HEK293 (cell line): ENCODE measurements around the gene ZNF883.

Experiments used
- CTCF ChIA-PET: fragments of 350-600 bp; formaldehyde crosslinking; extraction: SDS; loops from one replicate; lab custom pipeline; 2021; ENCODE audit warnings: antibody characterized with exemption; lab: Yijun Ruan, JAX
- POLR2A ChIA-PET: fragments of 300-600 bp; formaldehyde crosslinking; extraction: SDS; loops from one replicate; lab custom pipeline; 2020; ENCODE audit warnings: antibody characterized with exemption, inconsistent platforms; lab: Yijun Ruan, JAX
- H3K27ac ChIP-seq: fragments of 200-500 bp; sonication (Bioruptor generic); 2 replicates; pipeline ENCODE4 v1.5.1; 2014; ENCODE audit warnings: low read depth, low read length, control low read depth, inconsistent platforms; ENCODE audit errors: extremely low read depth
- H3K36me3 ChIP-seq, 2 experiments: fragments of 200-500 bp in 1 of 2; sonication (Bioruptor generic) in 1 of 2; 1 replicate in 1 of 2; 2 replicates in 1 of 2; pipeline ENCODE4 v1.5.1; 2014 to 2017; ENCODE audit warnings: inconsistent platforms in 2 of 2, low read length in 2 of 2; ENCODE audit not compliant: control insufficient read depth in 2 of 2, insufficient read depth in 1 of 2
- H3K4me1 ChIP-seq: fragments of 200-500 bp; sonication (Bioruptor generic); 2 replicates; pipeline ENCODE4 v1.5.1; 2014; ENCODE audit warnings: mild to moderate bottlenecking, low read length, inconsistent platforms; ENCODE audit not compliant: control insufficient read depth, insufficient read depth
- H3K4me3 ChIP-seq: 2 replicates; pipeline ENCODE4 v1.5.1; 2011; ENCODE audit warnings: low read depth, mild to moderate bottlenecking, control low read depth, low read length, moderate library complexity
- H3K9me3 ChIP-seq: fragments of 200-500 bp; sonication (Bioruptor generic); 2 replicates; pipeline ENCODE4 v1.5.1; 2014; ENCODE audit warnings: low read depth, low read length, inconsistent platforms; ENCODE audit not compliant: control insufficient read depth, insufficient read depth
- HIC1 ChIP-seq: fragments of 450-650 bp; formaldehyde crosslinking; IDR thresholded peaks from 2 replicates; pipeline ENCODE4 v1.5.1; 2016; ENCODE audit warnings: missing biosample characterization, missing genetic modification characterization
- KLF16 ChIP-seq: fragments of 450-650 bp; formaldehyde crosslinking; IDR thresholded peaks from 2 replicates; pipeline ENCODE4 v1.5.1; 2017; ENCODE audit warnings: missing biosample characterization, missing genetic modification characterization
- TRIM28 ChIP-seq: IDR thresholded peaks from 2 replicates; pipeline ENCODE4 v1.6.1; 2011; ENCODE audit warnings: low read length, control low read depth, borderline replicate concordance
- ZBTB6 ChIP-seq: fragments of 450-650 bp; formaldehyde crosslinking; IDR thresholded peaks from 2 replicates; pipeline ENCODE4 v1.5.1; 2017; ENCODE audit warnings: missing biosample characterization, missing genetic modification characterization
- ZIC2 ChIP-seq: fragments of 450-650 bp; formaldehyde crosslinking; IDR thresholded peaks from 2 replicates; pipeline ENCODE4 v1.5.1; 2016; ENCODE audit warnings: missing biosample characterization, missing genetic modification characterization
- ZNF121 ChIP-seq: fragments of 450-650 bp; formaldehyde crosslinking; IDR thresholded peaks from 2 replicates; pipeline ENCODE4 v1.5.1; 2016; ENCODE audit warnings: missing biosample characterization, missing genetic modification characterization
- ZNF140 ChIP-seq: fragments of 450-650 bp; formaldehyde crosslinking; IDR thresholded peaks from 2 replicates; pipeline ENCODE4 v1.5.1; 2016; ENCODE audit warnings: missing biosample characterization, missing genetic modification characterization
- ZNF146 ChIP-seq: fragments of 450-650 bp; formaldehyde crosslinking; IDR thresholded peaks from 2 replicates; pipeline ENCODE4 v1.5.1; 2016; ENCODE audit warnings: missing biosample characterization, missing genetic modification characterization
- ZNF155 ChIP-seq: fragments of 450-650 bp; formaldehyde crosslinking; IDR thresholded peaks from 2 replicates; pipeline ENCODE4 v1.5.1; 2016; ENCODE audit warnings: missing biosample characterization, missing genetic modification characterization
- ZNF174 ChIP-seq: fragments of 450-650 bp; formaldehyde crosslinking; IDR thresholded peaks from 2 replicates; pipeline ENCODE4 v1.5.0; 2017; ENCODE audit warnings: missing biosample characterization, mild to moderate bottlenecking, missing genetic modification characterization
- ZNF416 ChIP-seq: fragments of 450-650 bp; formaldehyde crosslinking; IDR thresholded peaks from 2 replicates; pipeline ENCODE4 v1.5.1; 2016; ENCODE audit warnings: missing biosample characterization, missing genetic modification characterization
- ZNF558 ChIP-seq: fragments of 450-650 bp; formaldehyde crosslinking; IDR thresholded peaks from 2 replicates; pipeline ENCODE4 v1.5.1; 2016; ENCODE audit warnings: missing biosample characterization, missing genetic modification characterization
- ZNF654 ChIP-seq: fragments of 450-650 bp; formaldehyde crosslinking; IDR thresholded peaks from 2 replicates; pipeline ENCODE4 v1.5.1; 2016; ENCODE audit warnings: low read depth, missing biosample characterization, missing genetic modification characterization
- ZNF777 ChIP-seq: fragments of 450-650 bp; formaldehyde crosslinking; IDR thresholded peaks from 2 replicates; pipeline ENCODE4 v1.5.1; 2017; ENCODE audit warnings: missing biosample characterization, missing genetic modification characterization, borderline replicate concordance
- ZNF830 ChIP-seq: fragments of 450-650 bp; IDR thresholded peaks from 2 replicates; pipeline ENCODE4 v1.5.0; 2018; ENCODE audit warnings: missing biosample characterization, missing genetic modification characterization, low read depth, mild to moderate bottlenecking, moderate library complexity
- ZNF837 ChIP-seq: fragments of 450-650 bp; formaldehyde crosslinking; IDR thresholded peaks from 2 replicates; pipeline ENCODE4 v1.5.1; 2016; ENCODE audit warnings: missing biosample characterization, missing genetic modification characterization
- TF ChIP-seq, protein P1 (sequence below): fragments of 450-650 bp; formaldehyde crosslinking; IDR thresholded peaks from 2 replicates; pipeline ENCODE4 v1.5.1; 2016; ENCODE audit warnings: missing biosample characterization, missing genetic modification characterization
- TF ChIP-seq, protein P2 (sequence below): fragments of 450-650 bp; IDR thresholded peaks from 2 replicates; pipeline ENCODE4 v1.5.1; 2018; ENCODE audit warnings: missing biosample characterization, missing genetic modification characterization

The ZNF883 gene

GRCh38 chr9:112917047-112917986 is 94.7 kb downstream of the ZNF883 start:
- CTCF ChIA-PET: interaction anchor here (0.5 to 7.7 kb wide), 4 partner anchors 14 to 337 kb away, joined by 3 to 47 read pairs (median 6); no protein-coding TSS in a partner anchor
- no peaks in the 10 kb centered on the region for H3K9me3 ChIP-seq
- no peaks in the 10 kb centered on the region for H3K36me3 ChIP-seq
- no peak overlapping the region for H3K27ac ChIP-seq
- POLR2A ChIA-PET: no interaction called here
- peaks cover 2% of the 10 kb centered on the region; the same call in 1 of the 2 replicates for H3K4me1 ChIP-seq
- no peak for TF ChIP-seq ZNF121 (tag by site-specific recombination)
- TF ChIP-seq, protein P1, sequence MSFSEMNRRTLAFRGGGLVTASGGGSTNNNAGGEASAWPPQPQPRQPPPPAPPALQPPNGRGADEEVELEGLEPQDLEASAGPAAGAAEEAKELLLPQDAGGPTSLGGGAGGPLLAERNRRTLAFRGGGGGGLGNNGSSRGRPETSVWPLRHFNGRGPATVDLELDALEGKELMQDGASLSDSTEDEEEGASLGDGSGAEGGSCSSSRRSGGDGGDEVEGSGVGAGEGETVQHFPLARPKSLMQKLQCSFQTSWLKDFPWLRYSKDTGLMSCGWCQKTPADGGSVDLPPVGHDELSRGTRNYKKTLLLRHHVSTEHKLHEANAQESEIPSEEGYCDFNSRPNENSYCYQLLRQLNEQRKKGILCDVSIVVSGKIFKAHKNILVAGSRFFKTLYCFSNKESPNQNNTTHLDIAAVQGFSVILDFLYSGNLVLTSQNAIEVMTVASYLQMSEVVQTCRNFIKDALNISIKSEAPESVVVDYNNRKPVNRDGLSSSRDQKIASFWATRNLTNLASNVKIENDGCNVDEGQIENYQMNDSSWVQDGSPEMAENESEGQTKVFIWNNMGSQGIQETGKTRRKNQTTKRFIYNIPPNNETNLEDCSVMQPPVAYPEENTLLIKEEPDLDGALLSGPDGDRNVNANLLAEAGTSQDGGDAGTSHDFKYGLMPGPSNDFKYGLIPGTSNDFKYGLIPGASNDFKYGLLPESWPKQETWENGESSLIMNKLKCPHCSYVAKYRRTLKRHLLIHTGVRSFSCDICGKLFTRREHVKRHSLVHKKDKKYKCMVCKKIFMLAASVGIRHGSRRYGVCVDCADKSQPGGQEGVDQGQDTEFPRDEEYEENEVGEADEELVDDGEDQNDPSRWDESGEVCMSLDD: no peak
- TF ChIP-seq KLF16 (tag by site-specific recombination): no peak
- TF ChIP-seq ZNF558 (tag by site-specific recombination): no peak
- TF ChIP-seq ZNF155: no peak
- TF ChIP-seq ZNF830: no peak
- no peak for TF ChIP-seq HIC1 (tag by site-specific recombination)
- no peak for TF ChIP-seq ZBTB6 (tag by site-specific recombination)
- no peak for TF ChIP-seq ZNF837 (tag by site-specific recombination)
- TF ChIP-seq ZNF174 (tag by site-specific recombination): no peak
- TF ChIP-seq TRIM28: no peak
- no peak for TF ChIP-seq ZNF777 (tag by site-specific recombination)
- no peak for TF ChIP-seq ZNF416 (tag by site-specific recombination)
- TF ChIP-seq ZNF140 (tag by site-specific recombination): no peak
- no peak for TF ChIP-seq ZIC2
- no peak for TF ChIP-seq ZNF654 (tag by site-specific recombination)
- no peak for TF ChIP-seq ZNF146 (tag by site-specific recombination)
- TF ChIP-seq, protein P2, sequence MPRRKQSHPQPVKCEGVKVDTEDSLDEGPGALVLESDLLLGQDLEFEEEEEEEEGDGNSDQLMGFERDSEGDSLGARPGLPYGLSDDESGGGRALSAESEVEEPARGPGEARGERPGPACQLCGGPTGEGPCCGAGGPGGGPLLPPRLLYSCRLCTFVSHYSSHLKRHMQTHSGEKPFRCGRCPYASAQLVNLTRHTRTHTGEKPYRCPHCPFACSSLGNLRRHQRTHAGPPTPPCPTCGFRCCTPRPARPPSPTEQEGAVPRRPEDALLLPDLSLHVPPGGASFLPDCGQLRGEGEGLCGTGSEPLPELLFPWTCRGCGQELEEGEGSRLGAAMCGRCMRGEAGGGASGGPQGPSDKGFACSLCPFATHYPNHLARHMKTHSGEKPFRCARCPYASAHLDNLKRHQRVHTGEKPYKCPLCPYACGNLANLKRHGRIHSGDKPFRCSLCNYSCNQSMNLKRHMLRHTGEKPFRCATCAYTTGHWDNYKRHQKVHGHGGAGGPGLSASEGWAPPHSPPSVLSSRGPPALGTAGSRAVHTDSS (tag by site-specific recombination): no peak
- H3K4me3 ChIP-seq: no peak overlapping the region
